ENCODE results near the gene CD52. TPM values are rescaled to one million over a fixed set of nuclear protein-coding genes. Genes with fewer than 3 reads are reported as not detected.

Gene CD52
- total RNA-seq, 6 experiments from 2014 or later: 2.8 to 17.6 (median 8.5) TPM

DNA sequence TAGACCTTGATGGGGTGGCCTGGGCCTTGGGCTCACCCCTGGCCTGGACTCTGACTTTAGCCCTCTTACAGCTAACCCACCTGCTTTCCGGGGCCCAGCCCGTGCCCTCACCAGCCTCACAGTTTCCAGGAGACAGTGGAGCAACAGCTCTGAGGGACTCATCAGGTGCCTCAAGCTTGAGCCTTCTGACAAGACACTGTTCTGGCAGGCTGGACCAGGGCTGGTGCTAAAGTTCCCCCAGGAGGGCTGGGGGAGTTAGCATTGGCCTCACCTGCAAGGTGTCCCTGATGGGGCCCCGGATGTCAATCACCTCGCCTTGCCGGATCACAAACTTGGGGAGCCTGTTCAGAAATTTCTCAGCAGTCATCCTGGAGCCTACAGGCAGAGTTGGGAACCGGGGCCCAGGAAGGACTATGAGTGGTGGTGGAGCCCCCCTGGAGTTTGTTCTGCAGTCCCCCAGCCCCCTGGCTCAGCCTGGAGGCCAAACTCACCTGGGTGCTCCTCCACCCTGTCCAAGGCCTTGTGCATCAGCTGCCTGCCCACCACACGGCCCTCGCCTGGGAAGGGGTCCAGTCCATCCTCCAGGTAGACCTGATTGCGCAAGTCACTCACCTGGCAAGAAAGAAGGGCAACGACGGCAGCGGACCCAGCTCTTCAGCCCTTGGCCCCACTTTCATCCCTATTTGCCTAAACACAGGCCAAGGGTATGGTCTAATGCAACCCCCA, 33.7 kb upstream of the CD52 start:
- no peak for TF ChIP-seq POLR2A (IDR thresholded peaks at IDR 0.05)
- TF ChIP-seq, protein P1, sequence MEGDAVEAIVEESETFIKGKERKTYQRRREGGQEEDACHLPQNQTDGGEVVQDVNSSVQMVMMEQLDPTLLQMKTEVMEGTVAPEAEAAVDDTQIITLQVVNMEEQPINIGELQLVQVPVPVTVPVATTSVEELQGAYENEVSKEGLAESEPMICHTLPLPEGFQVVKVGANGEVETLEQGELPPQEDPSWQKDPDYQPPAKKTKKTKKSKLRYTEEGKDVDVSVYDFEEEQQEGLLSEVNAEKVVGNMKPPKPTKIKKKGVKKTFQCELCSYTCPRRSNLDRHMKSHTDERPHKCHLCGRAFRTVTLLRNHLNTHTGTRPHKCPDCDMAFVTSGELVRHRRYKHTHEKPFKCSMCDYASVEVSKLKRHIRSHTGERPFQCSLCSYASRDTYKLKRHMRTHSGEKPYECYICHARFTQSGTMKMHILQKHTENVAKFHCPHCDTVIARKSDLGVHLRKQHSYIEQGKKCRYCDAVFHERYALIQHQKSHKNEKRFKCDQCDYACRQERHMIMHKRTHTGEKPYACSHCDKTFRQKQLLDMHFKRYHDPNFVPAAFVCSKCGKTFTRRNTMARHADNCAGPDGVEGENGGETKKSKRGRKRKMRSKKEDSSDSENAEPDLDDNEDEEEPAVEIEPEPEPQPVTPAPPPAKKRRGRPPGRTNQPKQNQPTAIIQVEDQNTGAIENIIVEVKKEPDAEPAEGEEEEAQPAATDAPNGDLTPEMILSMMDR (IDR thresholded peaks at IDR 0.05): no peak
- Histone ChIP-seq H3K27ac (no peak overlapping the region), H3K9me3 (no peaks in the 10 kb centered on the region), H3K4me3 (no peak overlapping the region), H3K4me1 (peaks cover 0 to 15% (median 3%) of the 10 kb centered on the region in 4 donors), H3K36me3 (no peaks in the 10 kb centered on the region), H3K27me3 (no peaks in the 10 kb centered on the region)
- WGBS (ENCODE audit: insufficient coverage, low coverage, low lambda C conversion rate, missing lambda C conversion rate): 47% methylated on average over 4 of the region's 12 CpGs
- no peak for ATAC-seq
- intact Hi-C loops (cut with DNase I): loop anchor here (5.0 to 10.0 kb wide), 2 partner anchors 38 to 81 kb away; no protein-coding TSS in a partner anchor
- no peak for DNase-seq

DNA sequence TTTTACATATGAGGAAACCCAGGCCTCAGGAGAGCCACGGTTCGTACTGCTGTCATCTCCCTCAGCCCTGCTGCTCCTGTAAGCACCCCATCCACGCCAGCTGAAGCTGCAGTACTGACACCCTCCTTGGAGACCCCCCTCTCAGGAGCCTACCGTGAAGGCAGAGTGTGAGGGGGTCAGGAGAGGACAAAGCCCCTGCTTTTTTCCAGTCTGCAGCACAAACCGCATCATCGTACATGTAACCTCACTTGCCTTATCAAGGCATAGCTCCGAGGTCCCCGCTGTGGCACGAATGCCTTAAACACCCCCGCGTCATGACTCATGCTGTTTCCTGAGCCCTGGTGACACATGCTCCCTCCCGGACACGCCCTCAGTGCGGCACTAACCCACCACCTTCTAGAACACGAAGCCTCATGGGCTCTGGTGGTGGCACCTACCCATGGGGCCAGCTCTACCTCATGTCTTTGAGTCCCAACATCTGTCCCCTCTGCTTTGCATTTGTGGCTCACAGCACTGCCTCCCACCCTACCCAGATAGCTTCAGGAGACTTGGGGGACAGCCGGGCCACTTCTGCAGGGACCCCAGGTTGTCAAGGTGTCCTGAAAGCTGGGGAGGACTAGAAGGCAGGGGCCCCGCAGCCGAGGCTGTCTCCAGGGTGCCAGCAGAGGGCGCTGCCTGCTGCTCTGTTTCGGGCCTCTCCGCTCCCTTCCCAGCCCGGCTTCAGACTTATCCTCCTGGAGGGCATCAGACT, 33.0 kb upstream of the CD52 start:
- H3K27me3 ChIP-seq: no peaks in the 10 kb centered on the region
- 42% methylated on average over 10 of the region's 22 CpGs for WGBS (ENCODE audit: insufficient coverage, low coverage, low lambda C conversion rate, missing lambda C conversion rate)
- intact Hi-C loops (cut with DNase I): loop anchor here (5.0 to 10.0 kb wide), 2 partner anchors 38 to 80 kb away; no protein-coding TSS in a partner anchor
- no peak overlapping the region for H3K4me3 ChIP-seq
- H3K9me3 ChIP-seq: no peaks in the 10 kb centered on the region
- TF ChIP-seq, protein P1 (IDR thresholded peaks at IDR 0.05): peak; percentile 66 to 78 (median 71)
- no peak for TF ChIP-seq POLR2A (IDR thresholded peaks at IDR 0.05)
- ATAC-seq: peak; percentile 45 to 59 (median 48)
- H3K36me3 ChIP-seq: no peaks in the 10 kb centered on the region
- peak in 2 of 3 donors; percentile 65 to 71 for DNase-seq
- peak overlapping the region in 1 of 3 donors; percentile 4 for H3K27ac ChIP-seq
- H3K4me1 ChIP-seq: peaks cover 0 to 10% (median 0%) of the 10 kb centered on the region in 4 donors

DNA sequence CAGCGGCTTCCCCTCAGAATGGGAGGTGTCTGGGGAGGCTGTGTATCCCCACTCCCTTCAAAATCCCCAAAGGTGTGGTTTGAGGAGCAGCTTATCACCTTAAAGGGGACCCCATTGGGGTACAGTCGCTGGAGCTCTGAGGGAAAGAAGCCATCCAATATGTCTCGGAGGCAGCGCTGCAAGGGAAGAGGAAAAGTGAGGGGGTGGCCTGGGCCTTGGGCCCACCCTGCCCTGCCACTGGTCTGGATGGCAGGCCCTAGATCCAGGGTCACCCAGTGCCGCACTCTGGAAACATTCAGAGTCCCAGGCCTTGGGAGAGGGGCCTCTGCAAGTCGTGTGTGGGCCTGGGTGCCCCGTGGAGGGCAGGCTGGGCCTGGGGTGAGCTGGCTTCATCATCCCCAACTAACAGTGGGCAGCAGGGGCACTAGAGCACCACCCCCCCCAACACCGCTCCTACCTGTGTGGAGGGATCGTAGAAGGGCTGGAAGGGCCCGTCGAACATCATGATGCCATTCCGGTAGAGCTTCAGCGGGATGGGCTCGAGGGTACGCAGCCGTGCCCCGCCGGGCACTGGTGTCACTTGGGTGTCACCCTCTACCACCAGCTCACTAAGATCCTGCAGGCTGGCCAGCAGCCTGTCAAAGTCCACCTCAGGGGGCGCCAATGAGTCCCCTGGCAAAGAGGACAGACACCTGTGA, 32.2 kb upstream of the CD52 start:
- Histone ChIP-seq H3K9me3 (no peaks in the 10 kb centered on the region), H3K27me3 (no peaks in the 10 kb centered on the region), H3K4me1 (peaks cover 0 to 10% (median 0%) of the 10 kb centered on the region in 4 donors), H3K4me3 (no peak overlapping the region), H3K36me3 (no peaks in the 10 kb centered on the region), H3K27ac (peak overlapping the region in 1 of 3 donors; percentile 4)
- intact Hi-C loops (cut with DNase I): loop anchor here in 1 of 2 donors (10.0 kb wide), 1 partner anchor 79 kb away; no protein-coding TSS in a partner anchor
- no peak for TF ChIP-seq POLR2A (IDR thresholded peaks at IDR 0.05)
- TF ChIP-seq, protein P1 (IDR thresholded peaks at IDR 0.05): peak; percentile 15 to 26 (median 20)
- WGBS (ENCODE audit: insufficient coverage, low coverage, low lambda C conversion rate, missing lambda C conversion rate): 80% methylated on average over 3 of the region's 19 CpGs
- DNase-seq (peak in 1 of 3 donors; percentile 49), ATAC-seq (no peak)

DNA sequence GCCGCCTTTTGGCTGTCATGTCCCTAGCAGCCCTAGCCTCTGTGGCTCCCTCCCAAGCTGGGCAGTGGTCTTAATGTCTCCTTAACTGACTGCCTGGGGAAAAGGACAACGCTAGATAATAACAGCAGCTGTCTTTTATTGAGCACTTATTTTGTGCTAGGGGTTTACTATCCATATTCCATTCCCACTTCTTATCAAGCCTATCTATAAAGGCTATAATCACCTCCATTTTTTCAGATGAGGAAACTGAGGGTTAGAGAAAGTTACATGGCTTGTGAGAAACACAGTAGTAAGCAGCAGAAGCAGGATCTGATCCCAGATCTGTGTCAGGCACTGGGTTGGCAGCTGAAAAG, 31.7 kb upstream of the CD52 start:
- H3K27ac ChIP-seq: no peak overlapping the region
- ATAC-seq: no peak
- intact Hi-C loops (cut with DNase I): loop anchor here in 1 of 2 donors (10.0 kb wide), 1 partner anchor 79 kb away; no protein-coding TSS in a partner anchor

More for the DNA sequence above, 31.7 kb upstream of the CD52 start:
- Histone ChIP-seq H3K4me3 (no peak overlapping the region), H3K9me3 (no peaks in the 10 kb centered on the region), H3K36me3 (no peaks in the 10 kb centered on the region), H3K4me1 (peaks cover 0 to 10% (median 0%) of the 10 kb centered on the region in 4 donors), H3K27me3 (no peaks in the 10 kb centered on the region)
- 100% methylated on average over 1 of the region's 2 CpGs for WGBS (ENCODE audit: insufficient coverage, low coverage, low lambda C conversion rate, missing lambda C conversion rate)
- DNase-seq: no peak
- TF ChIP-seq, protein P1 (IDR thresholded peaks at IDR 0.05): no peak
- no peak for TF ChIP-seq POLR2A (IDR thresholded peaks at IDR 0.05)
